Measurements from ENCODE around the gene FHIP1B. TPM values are rescaled to one million over a fixed set of nuclear protein-coding genes. Genes with fewer than 3 reads are reported as not detected.
A peak's percentile ranks its signal among the peaks of the same experiment; 100 is the strongest.

The FHIP1B gene
- total RNA-seq, 2 donors from 2014 or later: 45.6 to 52.2 TPM

DNA sequence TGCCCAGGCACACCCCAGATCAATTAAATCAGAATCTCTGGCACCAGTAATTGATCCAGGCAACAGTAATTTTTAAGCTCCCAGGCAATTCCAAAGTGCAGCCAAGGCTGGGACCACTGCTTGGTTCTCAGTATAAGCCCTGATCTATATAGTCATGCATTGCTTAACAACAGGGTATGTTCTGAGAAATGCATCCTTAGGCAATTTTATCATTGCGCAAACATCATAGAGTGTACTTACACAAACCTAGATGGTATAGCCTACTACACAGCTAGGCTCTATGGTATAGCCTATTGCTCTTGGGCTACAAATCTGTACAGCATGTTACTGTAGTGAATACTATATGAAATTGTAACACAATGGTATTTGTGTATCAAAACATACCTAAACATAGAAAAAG is 29.7 kb downstream of the FHIP1B start:
- peak; percentile 52 to 57 for ATAC-seq
- peaks cover 4% of the 10 kb centered on the region for H3K9me3 Mint-ChIP-seq
- H3K36me3 Mint-ChIP-seq: peaks cover 34% of the 10 kb centered on the region
- peak overlapping the region; percentile 87 to 99 for H3K27ac Mint-ChIP-seq
- DNase-seq (ENCODE audit: low spot score): no peak
- H3K4me3 Mint-ChIP-seq: peak overlapping the region; percentile 84
- H3K4me1 Mint-ChIP-seq (ENCODE audit: low read depth in 2 of 2): peaks cover 61 to 66% of the 10 kb centered on the region in 2 donors
- H3K27me3 Mint-ChIP-seq: no peaks in the 10 kb centered on the region

- peaks cover 27% of the 10 kb centered on the region for H3K36me3 Mint-ChIP-seq
- H3K4me3 Mint-ChIP-seq: peak overlapping the region; percentile 84
- peak overlapping the region; percentile 87 to 99 for H3K27ac Mint-ChIP-seq
- DNase-seq (ENCODE audit: low spot score) (peak; percentile 75), ATAC-seq (peak; percentile 43 to 48)
- peaks cover 72 to 73% of the 10 kb centered on the region in 2 donors for H3K4me1 Mint-ChIP-seq (ENCODE audit: low read depth in 2 of 2)
- H3K9me3 Mint-ChIP-seq: peaks cover 4% of the 10 kb centered on the region
- no peaks in the 10 kb centered on the region for H3K27me3 Mint-ChIP-seq
Observed at GRCh38 chr11:6203327-6203726, 31.1 kb downstream of the FHIP1B start.

- ATAC-seq: no peak
- no peaks in the 10 kb centered on the region for H3K27me3 Mint-ChIP-seq
- DNase-seq (ENCODE audit: low spot score): no peak
- peak overlapping the region; percentile 56 for H3K4me3 Mint-ChIP-seq
- peak overlapping the region; percentile 87 to 99 for H3K27ac Mint-ChIP-seq
- H3K4me1 Mint-ChIP-seq (ENCODE audit: low read depth in 2 of 2): peaks cover 80 to 85% of the 10 kb centered on the region in 2 donors
- peaks cover 26% of the 10 kb centered on the region for H3K36me3 Mint-ChIP-seq
- H3K9me3 Mint-ChIP-seq: peaks cover 4% of the 10 kb centered on the region
Observed at GRCh38 chr11:6202041-6202440, 32.4 kb downstream of the FHIP1B start.

DNA sequence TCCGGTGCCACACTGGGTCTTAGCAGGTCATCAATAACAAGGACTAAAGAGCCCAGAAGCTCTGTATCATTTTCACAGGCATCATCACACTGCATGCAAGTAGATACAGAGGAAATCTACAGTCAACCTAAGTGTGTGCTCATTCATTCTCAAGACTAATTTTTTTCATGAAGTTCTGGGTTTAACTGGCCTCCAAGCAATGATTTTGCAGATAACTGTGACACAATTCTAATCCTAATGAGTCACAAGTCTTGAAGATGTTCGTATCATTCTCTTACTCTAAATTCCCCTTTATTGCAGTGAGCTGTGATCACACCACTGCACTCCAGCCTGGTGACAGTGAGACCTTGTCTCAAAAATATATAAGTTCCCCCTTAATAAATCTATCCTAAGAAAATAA is 33.0 kb downstream of the FHIP1B start:
- DNase-seq (ENCODE audit: low spot score): no peak
- peak overlapping the region; percentile 85 for H3K4me3 Mint-ChIP-seq

GRCh38 chr11:6200975-6201374 is 33.5 kb downstream of the FHIP1B start:
- H3K27me3 Mint-ChIP-seq: no peaks in the 10 kb centered on the region
- peak; percentile 68 to 84 for ATAC-seq
- H3K9me3 Mint-ChIP-seq: peaks cover 10% of the 10 kb centered on the region
- peak overlapping the region; percentile 87 to 99 for H3K27ac Mint-ChIP-seq
- peaks cover 24% of the 10 kb centered on the region for H3K36me3 Mint-ChIP-seq
- H3K4me1 Mint-ChIP-seq (ENCODE audit: low read depth in 2 of 2): peaks cover 84 to 93% of the 10 kb centered on the region in 2 donors
- DNase-seq (ENCODE audit: low spot score): peak; percentile 92
- H3K4me3 Mint-ChIP-seq: peak overlapping the region; percentile 85

More for the DNA sequence above, 33.0 kb downstream of the FHIP1B start:
- Mint-ChIP-seq H3K9me3 (peaks cover 5% of the 10 kb centered on the region), H3K36me3 (peaks cover 22% of the 10 kb centered on the region), H3K27ac (peak overlapping the region; percentile 87 to 99), H3K27me3 (no peaks in the 10 kb centered on the region), H3K4me1 (ENCODE audit: low read depth in 2 of 2) (peaks cover 79 to 88% of the 10 kb centered on the region in 2 donors)
- peak; percentile 76 to 85 for ATAC-seq

- Mint-ChIP-seq H3K27ac (peak within 1 kb of the TSS; percentile 87 to 99), H3K4me3 (peak within 1 kb of the TSS; percentile 85), H3K9me3 (peaks cover 10% of the 10 kb centered on the region), H3K27me3 (no peaks in the 10 kb centered on the region), H3K4me1 (ENCODE audit: low read depth in 2 of 2) (peaks cover 79 to 87% of the 10 kb centered on the region in 2 donors), H3K36me3 (peaks cover 19% of the 10 kb centered on the region)
- DNase-seq (ENCODE audit: low spot score) (no peak), ATAC-seq (no peak)
Observed at GRCh38 chr11:6199174-6199810, 35.1 kb downstream of the FHIP1B start, which contains the start of gene OR52W1. Gene OR52W1 (plus strand): TSS chr11:6199224. CDS start chr11:6199224, 0 bp downstream.

GRCh38 chr11:6197466-6198200 is 36.8 kb downstream of the FHIP1B start:
- Mint-ChIP-seq H3K4me1 (ENCODE audit: low read depth in 2 of 2) (peaks cover 76 to 83% of the 10 kb centered on the region in 2 donors), H3K27me3 (no peaks in the 10 kb centered on the region), H3K36me3 (peaks cover 12% of the 10 kb centered on the region), H3K27ac (peak overlapping the region; percentile 85 to 97), H3K9me3 (peaks cover 7% of the 10 kb centered on the region), H3K4me3 (peak overlapping the region; percentile 87)
- DNase-seq (ENCODE audit: low spot score) (no peak), ATAC-seq (no peak)

GRCh38 chr11:6196396-6196795 is 38.0 kb downstream of the FHIP1B start:
- Mint-ChIP-seq H3K36me3 (peaks cover 17% of the 10 kb centered on the region), H3K27me3 (no peaks in the 10 kb centered on the region), H3K4me1 (ENCODE audit: low read depth in 2 of 2) (peaks cover 74 to 79% of the 10 kb centered on the region in 2 donors), H3K4me3 (peak overlapping the region; percentile 87), H3K9me3 (peaks cover 7% of the 10 kb centered on the region), H3K27ac (peak overlapping the region; percentile 85 to 97)
- ATAC-seq (peak; percentile 81 to 87), DNase-seq (ENCODE audit: low spot score) (peak; percentile 77)

DNA sequence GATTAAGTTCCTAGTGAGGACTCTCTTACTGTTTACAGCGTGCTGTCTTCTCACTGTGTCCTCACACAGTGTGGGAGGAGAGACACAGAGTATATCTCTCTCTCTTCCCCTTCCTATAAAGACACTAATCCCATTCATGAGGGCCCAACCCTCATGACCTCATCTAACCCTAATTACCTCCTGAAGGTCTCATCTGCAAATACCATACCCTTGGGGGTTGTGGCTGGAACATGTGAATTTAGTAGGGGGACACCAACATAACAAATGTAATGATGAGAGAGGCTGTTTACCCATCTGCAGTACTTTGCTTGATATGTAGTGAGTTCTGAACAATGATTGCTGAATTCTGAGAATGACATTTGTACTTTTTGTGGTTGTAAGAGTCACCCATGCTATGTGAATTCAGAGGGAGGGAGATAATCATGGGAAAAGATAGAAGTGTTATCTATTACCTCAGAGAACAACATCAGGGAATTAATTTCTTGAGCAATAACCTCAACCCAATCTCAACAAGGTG is 40.3 kb downstream of the FHIP1B start:
- Mint-ChIP-seq H3K4me3 (peak overlapping the region; percentile 63), H3K27me3 (no peaks in the 10 kb centered on the region), H3K27ac (peak overlapping the region; percentile 85 to 97), H3K9me3 (peaks cover 7% of the 10 kb centered on the region), H3K36me3 (peaks cover 12% of the 10 kb centered on the region), H3K4me1 (ENCODE audit: low read depth in 2 of 2) (peaks cover 56 to 61% of the 10 kb centered on the region in 2 donors)
- DNase-seq (ENCODE audit: low spot score) (no peak), ATAC-seq (peak; percentile 54 to 71)

- peaks cover 7% of the 10 kb centered on the region for H3K9me3 Mint-ChIP-seq
- H3K4me3 Mint-ChIP-seq: no peak overlapping the region
- H3K27me3 Mint-ChIP-seq: no peaks in the 10 kb centered on the region
- DNase-seq (ENCODE audit: low spot score) (no peak), ATAC-seq (no peak)
- no peak overlapping the region for H3K27ac Mint-ChIP-seq
- H3K4me1 Mint-ChIP-seq (ENCODE audit: low read depth in 2 of 2): peaks cover 40% of the 10 kb centered on the region in 2 donors
- peaks cover 12% of the 10 kb centered on the region for H3K36me3 Mint-ChIP-seq
Observed at GRCh38 chr11:6191742-6192141, 42.7 kb downstream of the FHIP1B start.

DNA sequence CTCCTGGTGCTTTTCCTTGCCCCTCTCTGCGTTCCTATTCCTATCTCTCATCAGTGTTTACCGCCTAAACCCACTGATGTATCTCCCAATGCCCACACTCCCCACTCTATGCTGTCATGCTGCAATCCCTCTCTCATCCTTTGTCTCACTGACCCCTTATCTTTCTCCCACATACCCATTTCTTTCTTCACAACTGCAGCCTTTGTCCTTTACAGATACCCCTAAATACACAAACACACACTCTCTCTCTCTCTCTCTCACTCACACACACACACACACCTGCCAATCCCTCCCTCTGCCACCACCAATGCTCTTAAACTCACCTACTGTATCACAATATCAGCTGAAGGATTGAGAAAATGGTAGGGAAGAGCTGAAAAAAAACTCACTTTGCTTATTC is 59.0 kb downstream of the FHIP1B start:
- peaks cover 0 to 5% of the 10 kb centered on the region in 2 donors for H3K27me3 Mint-ChIP-seq
- H3K27ac Mint-ChIP-seq: peak overlapping the region in 1 of 2 donors; percentile 6
- no peak for DNase-seq (ENCODE audit: low spot score)
- peaks cover 4% of the 10 kb centered on the region for H3K36me3 Mint-ChIP-seq
- ATAC-seq: no peak
- H3K4me3 Mint-ChIP-seq: no peak overlapping the region
- no peaks in the 10 kb centered on the region for H3K9me3 Mint-ChIP-seq
- H3K4me1 Mint-ChIP-seq (ENCODE audit: low read depth in 2 of 2): peaks cover 6 to 16% of the 10 kb centered on the region in 2 donors

GRCh38 chr11:6170226-6170625 is 64.2 kb downstream of the FHIP1B start, which contains the start of gene OR52B2:
Gene OR52B2 (minus strand): TSS chr11:6170326. CDS start chr11:6170326, 0 bp downstream.
- Mint-ChIP-seq H3K27me3 (peaks cover 8 to 9% of the 10 kb centered on the region in 2 donors), H3K36me3 (peaks cover 3% of the 10 kb centered on the region), H3K4me3 (no peak within 1 kb of the TSS), H3K9me3 (no peaks in the 10 kb centered on the region), H3K27ac (no peak within 1 kb of the TSS), H3K4me1 (ENCODE audit: low read depth in 2 of 2) (peaks cover 0 to 2% of the 10 kb centered on the region in 2 donors)
- DNase-seq (ENCODE audit: low spot score) (no peak), ATAC-seq (no peak)

Measured in natural killer cell treated with Interleukin-12 subunit alpha and Interleukin-12 subunit beta and Interleukin-15 and Interleukin-18, amount 100 ng/mL, for 72 hours (primary cell).